HG03103 (cell line): ENCODE data around the gene ASPRV1.
"Not testable (repeated sequence)": the region's sequence is repeated elsewhere in the genome, so short reads cannot be mapped to it uniquely, and the experiment has no call there.

Experiments used
- ATAC-seq: cut with Tn5 transposase; IDR thresholded peaks from one replicate; pipeline ENCODE4 v1.9.1; 2021; ENCODE audit warnings: low read depth; ENCODE audit not compliant: unreplicated experiment

ASPRV1 gene

DNA sequence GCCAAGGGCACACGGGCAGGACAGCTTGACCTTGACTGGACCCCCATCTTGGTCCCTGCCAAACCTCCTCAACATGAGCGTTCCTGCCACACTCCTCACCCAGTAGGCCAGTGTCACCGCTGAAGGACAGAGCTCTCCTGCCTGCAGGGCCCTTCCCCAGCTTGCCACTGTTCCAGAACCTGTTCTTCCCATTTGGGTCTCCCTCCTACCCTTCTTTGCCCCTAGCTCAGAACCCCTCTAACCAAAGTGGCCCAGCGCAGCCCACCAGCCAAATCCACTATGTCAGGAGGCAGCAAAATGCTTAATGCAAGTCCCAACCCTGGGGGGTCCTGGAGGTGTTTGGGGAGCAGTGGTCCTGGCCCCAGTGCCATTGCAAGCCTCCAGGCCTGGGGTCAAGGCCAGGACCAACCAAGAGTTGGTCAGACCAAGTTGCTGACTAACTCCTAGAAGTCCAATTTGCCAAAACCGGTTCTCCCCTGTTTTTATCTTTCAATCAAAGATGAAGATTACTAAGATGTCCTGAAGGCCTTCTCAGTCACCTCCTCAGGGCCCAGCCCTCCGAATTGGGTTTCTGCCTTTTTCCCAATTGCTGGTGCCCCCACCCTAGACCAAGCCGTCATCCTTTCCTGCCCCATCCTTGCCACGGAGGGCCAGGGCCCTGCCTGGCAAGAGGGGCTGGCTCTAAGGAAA, 4.5 kb upstream of the ASPRV1 start:
- no peak for ATAC-seq

DNA sequence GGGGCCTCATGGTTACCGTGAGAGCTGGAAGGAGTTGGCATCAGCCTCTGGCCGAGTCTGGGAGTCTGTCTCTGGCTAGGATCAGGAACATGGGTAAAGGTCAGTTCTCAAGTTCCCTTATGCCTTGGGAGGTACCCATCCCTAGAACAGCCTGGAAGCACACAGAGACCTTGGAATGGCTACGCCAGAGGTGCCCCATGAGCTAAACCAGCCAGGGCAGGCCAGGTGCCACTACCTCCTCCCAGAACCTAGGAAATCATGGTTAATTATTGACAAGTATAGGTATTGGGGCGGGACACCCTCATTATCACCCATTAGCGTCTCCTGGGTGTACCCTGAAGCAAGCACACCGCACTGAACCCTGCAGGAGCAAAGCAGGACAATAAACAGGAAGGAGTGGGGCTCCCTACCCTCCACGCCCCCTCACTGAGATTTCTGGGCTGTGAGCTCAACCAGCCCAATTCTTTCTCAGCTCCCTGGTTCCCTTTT, 3.0 kb upstream of the ASPRV1 start:
- no peak for ATAC-seq

DNA sequence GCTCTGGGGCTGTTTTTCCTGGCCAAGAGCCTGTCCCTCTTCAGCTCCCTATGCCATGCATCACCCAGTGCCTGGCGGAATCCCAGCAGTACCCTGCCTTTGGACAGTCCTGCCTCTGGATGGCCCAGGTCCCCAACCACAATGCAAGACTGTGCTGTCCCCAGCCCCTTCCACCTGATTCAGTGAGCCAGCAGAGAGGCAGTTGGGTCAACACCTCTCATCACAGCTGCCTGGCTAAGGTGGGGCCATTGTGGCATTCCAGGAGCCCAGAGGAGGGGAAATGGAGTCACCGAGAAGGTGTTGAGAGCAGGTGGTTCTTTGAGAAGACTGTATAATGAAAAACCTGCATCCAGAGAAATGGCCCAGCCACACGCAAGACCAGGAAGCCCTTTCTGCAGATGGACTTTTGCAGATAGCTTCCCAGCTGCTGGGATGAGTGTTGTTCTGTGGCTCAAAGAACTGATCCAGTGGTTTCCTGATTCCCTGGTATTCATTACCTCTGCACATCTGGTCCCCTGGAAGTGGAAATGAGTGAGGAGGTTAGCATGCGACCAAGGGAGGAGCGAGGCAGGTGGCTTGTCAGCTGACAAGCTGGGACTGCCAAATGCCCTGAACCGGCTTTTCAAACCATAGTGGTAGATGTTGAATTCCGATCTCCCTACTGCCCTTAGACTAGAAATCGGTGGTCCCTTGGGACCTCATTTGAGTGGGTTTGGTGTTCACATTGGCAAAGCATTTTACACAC, 1.7 kb upstream of the ASPRV1 start:
- no peak for ATAC-seq

- no peak for ATAC-seq
These were observed 610 bp downstream of the ASPRV1 start for GRCh38 chr2:69960821-69961220.

DNA sequence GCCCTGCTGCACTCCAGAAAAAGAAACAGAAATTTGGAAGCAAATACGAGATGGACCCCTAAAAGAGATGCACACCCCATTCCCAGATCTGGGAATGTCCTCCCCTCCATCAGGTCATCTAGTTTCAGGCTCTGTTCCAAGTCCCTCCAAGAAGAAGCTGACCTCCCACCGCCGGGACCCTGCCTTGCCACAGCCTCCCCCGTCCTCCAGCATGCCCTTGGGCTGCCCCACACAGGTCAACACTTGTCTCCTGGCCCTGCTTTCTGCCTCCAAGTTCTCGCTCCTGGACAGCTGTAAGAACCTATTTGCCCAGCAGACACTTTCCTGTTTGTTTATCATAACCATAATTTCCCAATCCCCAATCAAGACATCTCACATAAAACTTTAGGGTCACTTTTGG, 2.0 kb downstream of the ASPRV1 start:
- no peak for ATAC-seq

- no peak for ATAC-seq
These were observed 3.0 kb downstream of the ASPRV1 start for GRCh38 chr2:69958480-69958879.

DNA sequence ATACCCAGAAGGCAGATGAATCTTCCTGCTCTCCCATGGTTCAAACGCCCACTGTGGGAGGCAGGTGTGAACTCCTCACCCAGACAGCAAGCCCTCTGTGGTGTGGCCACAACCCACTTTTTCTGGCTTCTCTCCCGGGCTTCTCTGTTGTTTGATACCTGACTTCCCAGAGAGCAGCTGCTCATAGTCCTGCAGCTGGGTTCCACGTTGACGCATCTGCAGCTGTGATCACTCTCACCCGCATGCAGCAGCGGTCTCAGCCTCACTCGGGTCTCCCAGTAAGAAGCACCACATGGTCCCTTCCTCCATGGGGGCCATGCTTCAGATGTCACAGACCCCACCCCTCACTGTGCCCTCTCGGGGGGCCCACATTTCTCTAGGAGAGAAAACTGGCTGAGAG, 3.5 kb downstream of the ASPRV1 start:
- ATAC-seq: no peak

GRCh38 chr2:69956475-69956979, 4.9 kb downstream of the ASPRV1 start:
- ATAC-seq: no peak

- ATAC-seq: no peak
These were observed 6.4 kb downstream of the ASPRV1 start for GRCh38 chr2:69955029-69955428.

DNA sequence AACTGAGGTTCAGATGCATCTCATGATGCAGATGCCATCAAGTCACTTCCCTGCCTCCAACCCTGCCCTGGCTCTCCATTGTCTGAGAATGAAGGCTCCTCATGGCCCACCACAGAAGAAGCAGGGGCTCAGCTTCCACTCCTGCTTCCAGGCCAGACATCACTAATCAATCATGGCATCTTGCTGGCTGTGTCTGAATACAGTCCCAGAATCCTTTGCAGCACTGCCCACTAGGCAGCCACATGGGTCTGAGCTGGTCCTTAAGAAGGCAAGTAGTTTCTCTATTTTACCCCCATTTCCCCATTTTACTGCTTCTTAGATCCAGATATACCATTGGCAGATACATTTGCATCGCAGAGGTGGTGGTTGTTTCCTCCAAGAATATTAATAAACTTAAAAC, 7.3 kb downstream of the ASPRV1 start:
- no peak for ATAC-seq

- ATAC-seq: no peak
These were observed 8.9 kb downstream of the ASPRV1 start for GRCh38 chr2:69952336-69953115.

DNA sequence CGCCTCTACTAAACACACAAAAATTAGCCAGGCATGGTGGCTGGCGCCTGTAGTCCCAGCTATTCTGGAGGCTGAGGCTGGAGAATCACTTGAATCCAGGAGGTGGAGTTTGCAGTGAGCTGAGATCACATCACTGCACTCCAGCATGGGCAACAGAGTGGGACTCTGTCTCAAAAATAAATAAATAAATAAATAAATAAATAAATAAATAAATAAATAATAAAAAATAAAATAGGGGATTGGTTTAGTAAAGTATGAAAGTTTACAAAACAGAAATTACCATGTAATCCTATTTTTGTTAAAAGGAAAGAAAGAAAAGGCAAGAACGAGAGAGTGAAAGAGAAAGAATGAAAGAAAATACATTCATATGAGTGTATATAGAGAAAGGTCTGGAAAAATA, 10.8 kb downstream of the ASPRV1 start:
- not testable (repeated sequence) for ATAC-seq

DNA sequence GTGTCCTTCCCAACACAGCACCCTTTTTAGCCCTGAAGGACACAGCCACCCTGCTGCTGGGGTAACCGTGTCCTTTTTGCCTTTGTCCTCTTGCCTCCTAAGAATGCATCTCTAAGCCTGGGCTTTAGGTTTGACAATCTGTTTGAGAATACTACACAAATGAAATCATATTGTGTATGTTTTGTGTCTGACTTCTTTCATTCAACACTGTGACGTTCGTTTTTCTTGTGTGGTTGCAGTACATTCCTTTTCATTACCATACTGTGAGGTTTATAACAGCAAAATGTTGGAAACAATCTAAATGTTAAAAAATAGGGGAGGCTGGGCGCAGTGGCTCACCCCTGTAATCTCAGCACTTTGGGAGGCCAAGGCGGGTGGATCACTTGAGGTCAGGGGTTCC, 11.2 kb downstream of the ASPRV1 start:
- ATAC-seq: no peak

DNA sequence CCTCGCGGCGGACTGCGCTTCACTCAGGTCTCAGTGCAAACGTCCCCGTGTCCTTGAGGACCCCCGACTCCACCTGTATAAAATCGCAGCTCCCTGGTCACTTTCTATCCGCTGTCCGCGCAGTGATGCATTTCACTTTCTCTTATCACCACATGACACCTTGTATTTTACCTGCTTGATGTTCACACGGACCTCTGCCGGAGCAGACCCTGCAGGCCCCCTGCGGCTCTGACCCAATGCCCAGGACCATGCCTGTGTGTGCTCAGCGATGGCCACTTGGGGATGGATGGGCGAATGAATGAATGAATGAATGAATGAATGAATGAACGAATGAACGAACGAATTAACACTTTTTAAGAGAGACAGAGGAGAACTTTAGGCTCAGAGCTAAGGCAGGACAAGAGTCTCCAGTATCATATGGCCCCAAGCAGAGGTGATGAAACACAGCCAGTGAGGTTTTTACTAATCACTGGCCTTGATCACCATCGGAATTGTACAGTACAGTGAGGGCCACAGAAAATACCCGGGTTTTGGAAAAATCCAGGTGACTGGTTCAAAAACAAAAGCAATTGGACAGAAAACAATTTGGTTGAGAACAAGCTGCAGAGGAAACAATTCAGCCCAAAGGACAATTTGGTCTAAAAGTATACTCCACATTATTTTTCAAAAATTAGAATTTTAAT, 12.3 kb downstream of the ASPRV1 start:
- no peak for ATAC-seq

GRCh38 chr2:69948032-69948962, 13.1 kb downstream of the ASPRV1 start:
- ATAC-seq: no peak

- no peak for ATAC-seq
These were observed 14.0 kb downstream of the ASPRV1 start for GRCh38 chr2:69947325-69947931.

DNA sequence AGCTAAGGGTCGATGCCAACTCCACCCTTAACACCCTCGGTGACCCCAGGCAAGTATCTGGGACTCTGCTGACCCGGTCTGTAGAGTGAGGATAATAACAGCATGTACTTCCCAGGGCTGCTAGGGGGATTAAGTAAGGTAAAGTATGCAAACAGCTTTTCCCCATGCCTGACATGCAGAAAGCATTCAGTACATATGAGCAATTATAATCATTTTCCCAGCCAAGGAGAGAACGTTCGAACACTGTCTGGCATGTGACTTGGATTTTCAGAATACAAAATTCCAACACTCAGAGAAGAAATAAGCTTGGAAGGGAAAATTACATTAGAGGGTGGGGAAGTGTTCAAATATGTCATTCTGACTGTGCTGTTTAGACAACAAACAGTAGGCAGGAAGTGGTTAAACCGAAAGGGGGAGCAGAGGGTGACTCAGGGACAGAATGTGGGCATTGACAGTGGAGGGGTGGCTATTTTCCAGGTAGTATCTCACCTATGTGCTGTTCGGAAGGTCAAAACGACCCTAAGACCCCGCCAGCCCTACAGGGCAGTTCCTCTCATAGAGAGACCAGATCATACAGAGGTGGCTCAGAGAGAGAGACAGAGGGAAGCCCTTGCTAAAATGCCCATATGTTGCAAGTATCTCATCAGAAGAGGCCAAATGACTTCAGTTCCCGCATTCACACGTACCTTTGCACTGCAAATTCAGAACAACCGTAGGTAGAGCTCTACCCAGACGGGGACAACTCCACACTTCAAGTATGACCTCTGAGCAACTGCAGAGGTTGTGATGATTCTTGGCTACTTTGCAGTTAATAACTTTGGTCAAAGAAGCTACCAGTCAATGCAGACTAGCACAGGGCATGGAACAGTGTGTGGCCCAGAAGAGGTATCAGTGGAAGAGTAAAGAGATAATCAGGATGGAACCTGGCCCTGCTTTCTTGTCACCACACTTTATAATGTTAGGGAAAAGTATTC, 14.8 kb downstream of the ASPRV1 start:
- peak; percentile 81 for ATAC-seq

DNA sequence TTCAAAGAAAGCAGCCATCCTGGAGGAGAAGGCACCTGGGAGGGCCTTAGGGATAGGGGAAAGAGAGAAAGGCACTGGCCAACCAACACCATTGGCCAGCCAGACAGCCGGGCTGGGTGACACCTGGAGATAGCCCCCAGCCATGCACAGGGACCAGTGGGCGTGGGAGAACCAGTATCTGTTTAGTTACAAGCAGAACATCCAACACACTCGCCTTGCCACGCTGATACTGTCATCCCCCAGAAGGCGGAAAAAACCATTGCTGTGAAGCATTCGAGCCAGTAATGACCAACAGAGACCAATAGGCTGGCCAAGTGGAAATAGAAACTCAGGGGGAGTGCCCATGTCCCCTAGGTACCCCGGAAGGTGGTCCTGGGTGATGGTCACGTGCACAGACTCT, 15.5 kb downstream of the ASPRV1 start:
- no peak for ATAC-seq
